ENCODE data around the gene ZNF804A.

The ZNF804A gene

GRCh38 chr2:184971546-184972068 is 373.3 kb downstream of the ZNF804A start:
- DNase-seq = no peak
